ENCODE measurements around the gene BCL6.

Gene BCL6

GRCh38 chr3:187745201-187746058 lies at the start of gene BCL6:
BCL6 (minus strand) TSS chr3:187745468; CDS start chr3:187733693, 11,775 bp downstream.
- DNase-seq (ENCODE audit: low read depth in 2 of 2) = peak; percentile 72 to 79

- DNase-seq (ENCODE audit: low read depth in 2 of 2) = no peak
Measured at GRCh38 chr3:187794731-187795130, 49.5 kb upstream of the BCL6 start.

- DNase-seq (ENCODE audit: low read depth in 2 of 2) = no peak
Measured at GRCh38 chr3:187793618-187794017, 48.4 kb upstream of the BCL6 start.

GRCh38 chr3:187792521-187792920 lies 47.3 kb upstream of the BCL6 start:
- no peak for DNase-seq (ENCODE audit: low read depth in 2 of 2)

GRCh38 chr3:187789872-187790271 lies 44.6 kb upstream of the BCL6 start:
- no peak for DNase-seq (ENCODE audit: low read depth in 2 of 2)

- DNase-seq (ENCODE audit: low read depth in 2 of 2) = no peak
Measured at GRCh38 chr3:187788984-187789857, 44.0 kb upstream of the BCL6 start.

- DNase-seq (ENCODE audit: low read depth in 2 of 2) = no peak
Measured at GRCh38 chr3:187783098-187783497, 37.8 kb upstream of the BCL6 start.

- no peak for DNase-seq (ENCODE audit: low read depth in 2 of 2)
Measured at GRCh38 chr3:187782006-187782405, 36.7 kb upstream of the BCL6 start.

- DNase-seq (ENCODE audit: low read depth in 2 of 2) = no peak
Measured at GRCh38 chr3:187781001-187781400, 35.7 kb upstream of the BCL6 start.

- no peak for DNase-seq (ENCODE audit: low read depth in 2 of 2)
Measured at GRCh38 chr3:187778726-187779125, 33.5 kb upstream of the BCL6 start.

- no peak for DNase-seq (ENCODE audit: low read depth in 2 of 2)
Measured at GRCh38 chr3:187777331-187777941, 32.2 kb upstream of the BCL6 start.

GRCh38 chr3:187775549-187775948 lies 30.3 kb upstream of the BCL6 start:
- DNase-seq (ENCODE audit: low read depth in 2 of 2) = no peak

- DNase-seq (ENCODE audit: low read depth in 2 of 2) = no peak
Measured at GRCh38 chr3:187774185-187774789, 29.0 kb upstream of the BCL6 start.

- DNase-seq (ENCODE audit: low read depth in 2 of 2) = no peak
Measured at GRCh38 chr3:187773233-187774184, 28.2 kb upstream of the BCL6 start.

- DNase-seq (ENCODE audit: low read depth in 2 of 2) = no peak
Measured at GRCh38 chr3:187770224-187770623, 25.0 kb upstream of the BCL6 start.

GRCh38 chr3:187769771-187770170 lies 24.5 kb upstream of the BCL6 start:
- no peak for DNase-seq (ENCODE audit: low read depth in 2 of 2)

- DNase-seq (ENCODE audit: low read depth in 2 of 2) = no peak
Measured at GRCh38 chr3:187767266-187768012, 22.2 kb upstream of the BCL6 start.

- DNase-seq (ENCODE audit: low read depth in 2 of 2) = no peak
Measured at GRCh38 chr3:187765342-187765741, 20.1 kb upstream of the BCL6 start.

- DNase-seq (ENCODE audit: low read depth in 2 of 2) = no peak
Measured at GRCh38 chr3:187763850-187764648, 18.8 kb upstream of the BCL6 start.
